HG02970 (cell line): ENCODE data around the gene DNAH3.
"Not testable (repeated sequence)": the region's sequence is repeated elsewhere in the genome, so short reads cannot be mapped to it uniquely, and the experiment has no call there.

Experiments
- ATAC-seq: cut with Tn5 transposase; IDR thresholded peaks from one replicate; pipeline ENCODE4 v1.9.1; 2021; ENCODE audit warnings: mild to moderate bottlenecking, moderate library complexity, moderate number of reproducible peaks; ENCODE audit not compliant: unreplicated experiment, low FRiP score

The DNAH3 gene

GRCh38 chr16:21170116-21170515, 19.5 kb upstream of the DNAH3 start:
- ATAC-seq = not testable (repeated sequence)

- ATAC-seq = no peak
Measured at GRCh38 chr16:21169249-21169981, 18.8 kb upstream of the DNAH3 start.

GRCh38 chr16:21167929-21168602, 17.4 kb upstream of the DNAH3 start:
- no peak for ATAC-seq

- ATAC-seq = no peak
Measured at GRCh38 chr16:21167360-21167759, 16.7 kb upstream of the DNAH3 start.

GRCh38 chr16:21166561-21166961, 15.9 kb upstream of the DNAH3 start:
- ATAC-seq = no peak

GRCh38 chr16:21164521-21165168, 14.0 kb upstream of the DNAH3 start:
- no peak for ATAC-seq

- no peak for ATAC-seq
Measured at GRCh38 chr16:21163576-21163975, 12.9 kb upstream of the DNAH3 start.

- no peak for ATAC-seq
Measured at GRCh38 chr16:21162661-21163151, 12.1 kb upstream of the DNAH3 start.

- no peak for ATAC-seq
Measured at GRCh38 chr16:21161211-21161610, 10.6 kb upstream of the DNAH3 start.

GRCh38 chr16:21160276-21160675, 9.6 kb upstream of the DNAH3 start:
- ATAC-seq = no peak

- ATAC-seq = no peak
Measured at GRCh38 chr16:21159281-21159951, 8.8 kb upstream of the DNAH3 start.

- peak; percentile 68 for ATAC-seq
Measured at GRCh38 chr16:21158208-21159110, 7.8 kb upstream of the DNAH3 start, which contains the start of gene LDAF1. LDAF1 (plus strand) TSS chr16:21158674; CDS start chr16:21161183, 2,509 bp downstream.

- ATAC-seq = no peak
Measured at GRCh38 chr16:21157632-21158031, 7.0 kb upstream of the DNAH3 start.

GRCh38 chr16:21156767-21157467, 6.3 kb upstream of the DNAH3 start:
- ATAC-seq = no peak

- not testable (repeated sequence) for ATAC-seq
Measured at GRCh38 chr16:21156011-21156410, 5.4 kb upstream of the DNAH3 start.

GRCh38 chr16:21153124-21153729, 2.6 kb upstream of the DNAH3 start:
- ATAC-seq = not testable (repeated sequence)

- not testable (repeated sequence) for ATAC-seq
Measured at GRCh38 chr16:21152160-21153030, 1.7 kb upstream of the DNAH3 start.

- no peak for ATAC-seq
Measured at GRCh38 chr16:21145738-21146137, 4.9 kb downstream of the DNAH3 start.
